ENCODE measurements around the gene BIN1.

The BIN1 gene

DNA sequence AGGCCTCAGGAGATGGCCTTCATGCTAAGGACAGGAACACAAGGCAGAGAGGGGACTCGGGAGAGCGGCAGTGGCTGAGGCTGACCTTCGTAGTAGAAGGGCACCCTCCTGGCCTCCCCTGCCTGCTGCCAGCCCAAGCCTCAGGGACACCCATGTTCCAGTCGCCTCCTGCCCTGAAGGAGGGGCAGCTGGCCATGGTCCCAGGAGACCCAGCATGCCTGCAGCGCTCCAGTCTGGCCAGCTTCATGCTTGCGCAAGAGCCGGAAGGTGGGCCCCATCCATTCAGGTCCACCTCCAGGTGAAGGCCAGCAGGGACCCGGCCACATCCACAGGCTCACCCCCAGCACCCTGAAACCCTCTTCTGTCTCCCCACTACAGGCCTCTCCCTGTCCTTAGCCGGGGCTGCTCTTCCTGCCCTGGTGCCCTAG lies 35.0 kb downstream of the BIN1 start:
- DNase-seq, result no peak

DNA sequence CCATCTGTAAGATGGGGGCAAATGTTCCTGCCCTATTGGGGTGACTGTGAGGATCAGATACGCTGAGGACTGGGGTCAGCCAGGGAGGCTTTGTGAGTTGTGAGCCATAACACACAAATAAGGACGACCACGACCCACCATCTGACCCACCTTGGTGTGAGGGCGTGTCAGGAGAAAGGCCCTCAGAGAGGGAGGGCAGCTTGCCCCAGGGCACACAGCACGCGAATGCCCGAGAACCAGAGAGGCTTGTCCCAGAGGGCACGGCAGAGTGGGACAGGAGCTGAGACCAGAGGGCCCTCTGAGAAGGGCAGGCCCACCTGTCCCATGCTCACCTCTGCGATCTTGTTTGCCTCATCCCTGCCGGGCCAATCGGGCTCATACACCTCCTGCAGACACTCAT lies 36.7 kb downstream of the BIN1 start:
- DNase-seq, result no peak

DNA sequence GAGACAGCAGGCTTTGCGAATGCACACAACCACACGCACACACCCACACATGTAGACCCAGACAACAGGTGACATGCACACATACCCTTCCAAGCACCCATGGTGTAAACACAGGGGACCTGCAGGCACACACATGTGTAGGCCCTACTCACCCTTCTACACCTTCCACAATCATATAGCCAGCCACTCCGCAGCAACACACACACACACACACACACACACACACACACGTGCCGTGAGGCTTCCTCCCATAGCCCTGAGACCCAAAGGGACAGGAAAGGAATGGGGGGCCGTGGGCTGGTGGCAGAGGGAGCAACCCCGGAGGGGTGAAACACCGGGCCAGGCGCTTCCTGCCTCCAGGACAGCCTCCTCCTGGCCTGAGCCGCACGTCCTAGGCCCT lies 37.4 kb downstream of the BIN1 start:
- no peak for DNase-seq

DNA sequence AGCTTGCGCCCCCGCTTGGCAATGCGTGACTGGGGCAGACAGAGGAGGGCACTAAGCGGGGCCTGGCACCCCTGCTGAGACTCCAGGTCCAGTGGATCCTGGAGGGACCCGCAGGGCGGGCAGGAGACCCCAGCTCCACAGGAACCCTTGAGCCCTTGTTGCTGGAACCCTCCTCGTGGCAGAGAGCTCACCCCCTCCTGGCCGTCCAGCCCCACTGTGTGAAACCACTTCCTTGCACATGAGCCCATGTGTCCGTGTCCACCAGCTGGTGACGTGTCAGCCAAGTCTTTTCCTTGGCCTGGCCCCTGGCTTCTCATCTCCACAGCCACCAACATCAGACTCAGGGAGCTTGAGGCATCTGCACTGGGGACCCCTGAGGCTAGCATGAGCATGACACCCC lies 38.0 kb downstream of the BIN1 start:
- no peak for DNase-seq

DNA sequence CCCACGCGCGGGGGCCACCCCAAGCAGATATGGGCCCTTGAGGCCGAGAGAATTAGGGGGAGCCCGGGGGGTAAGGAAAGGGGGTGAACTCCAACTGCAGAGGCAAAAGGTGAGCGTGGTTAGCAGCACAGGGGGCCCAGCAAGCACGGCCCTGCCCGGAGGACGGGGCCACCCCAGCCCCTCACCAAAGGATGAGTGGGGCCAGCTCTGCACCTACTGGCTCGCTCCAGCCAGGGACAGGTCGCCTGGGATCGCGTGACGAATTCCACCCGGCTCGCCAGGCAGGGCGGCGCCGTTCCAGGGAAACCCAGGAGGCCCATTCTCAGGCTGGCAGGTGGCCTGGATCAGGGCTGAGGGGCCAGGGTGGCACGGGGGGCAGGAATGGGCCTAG lies 38.6 kb downstream of the BIN1 start:
- DNase-seq, result no peak

DNA sequence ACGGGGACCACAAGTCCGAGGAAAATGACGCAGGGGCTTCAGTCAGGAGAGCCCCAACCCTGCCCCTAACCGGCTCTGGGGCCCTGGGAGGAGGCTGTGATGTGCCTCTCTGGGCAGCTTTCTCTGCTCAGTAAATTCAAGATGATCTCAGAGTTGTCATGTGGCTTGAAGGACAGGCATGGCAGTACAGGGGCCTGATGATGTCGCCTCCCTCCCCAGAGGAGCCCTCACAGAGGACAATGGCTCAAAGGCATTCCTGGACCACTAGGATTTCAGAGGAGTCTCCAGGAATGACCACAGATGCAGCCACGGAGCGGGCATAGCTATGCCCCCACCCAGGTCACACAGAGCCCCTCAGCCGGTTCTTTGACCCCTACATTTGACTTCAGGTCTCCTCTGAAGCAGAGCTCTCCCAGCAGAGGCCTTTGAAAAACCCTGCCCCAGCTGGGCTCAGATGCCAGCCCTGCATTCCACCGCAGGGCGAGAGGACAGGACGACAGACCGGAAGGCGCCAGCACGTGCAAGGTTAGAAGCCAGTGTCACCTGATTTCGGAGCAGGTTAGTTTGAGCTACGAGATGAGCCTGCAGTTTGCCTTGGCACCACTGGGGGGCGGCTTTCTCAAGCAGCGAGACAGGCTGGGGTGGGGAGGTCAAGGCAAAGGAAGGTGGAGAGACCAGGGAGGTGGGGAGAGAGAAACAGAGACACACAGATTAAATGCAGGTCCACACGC lies 39.2 kb downstream of the BIN1 start:
- peak; percentile 29 to 55 (median 46) for DNase-seq

DNA sequence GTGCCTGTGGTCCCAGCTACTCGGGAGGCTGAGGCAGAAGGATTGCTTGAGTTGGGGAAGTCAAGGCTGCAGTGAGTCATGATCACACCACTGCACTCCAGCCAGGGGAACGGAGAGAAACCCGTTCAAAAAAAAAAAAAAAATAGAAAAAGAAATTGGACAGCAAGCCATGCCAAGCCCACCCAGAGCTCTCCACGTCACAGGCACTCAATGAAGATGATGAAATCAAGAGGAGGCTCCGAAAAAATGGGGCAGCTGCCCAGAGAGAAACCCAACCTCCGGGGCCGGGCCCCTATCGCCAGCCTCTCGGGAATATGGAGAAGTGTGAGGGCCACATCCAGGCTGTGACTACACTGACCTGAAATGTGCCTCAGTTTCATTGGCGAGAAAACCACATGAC lies 40.0 kb downstream of the BIN1 start:
- no peak for DNase-seq

DNA sequence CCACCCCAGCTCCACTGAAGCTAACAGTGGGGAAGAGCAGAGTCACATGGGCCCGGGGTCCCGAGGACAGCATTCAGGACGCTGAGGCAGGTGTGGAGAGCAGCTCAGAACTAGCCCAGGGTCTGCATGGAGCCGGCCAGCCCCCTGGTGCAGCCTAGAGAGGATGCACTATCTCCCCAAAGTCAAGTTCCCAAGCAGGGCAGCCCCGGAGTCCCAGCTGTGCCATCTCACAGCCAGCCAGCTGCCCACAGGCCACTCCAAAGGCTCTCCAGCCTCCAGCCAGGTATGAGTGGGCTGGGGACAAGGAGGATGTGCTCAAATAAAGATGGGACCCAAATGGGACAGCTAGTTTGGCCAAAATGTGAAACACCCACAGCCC lies 41.0 kb downstream of the BIN1 start:
- no peak for DNase-seq

DNA sequence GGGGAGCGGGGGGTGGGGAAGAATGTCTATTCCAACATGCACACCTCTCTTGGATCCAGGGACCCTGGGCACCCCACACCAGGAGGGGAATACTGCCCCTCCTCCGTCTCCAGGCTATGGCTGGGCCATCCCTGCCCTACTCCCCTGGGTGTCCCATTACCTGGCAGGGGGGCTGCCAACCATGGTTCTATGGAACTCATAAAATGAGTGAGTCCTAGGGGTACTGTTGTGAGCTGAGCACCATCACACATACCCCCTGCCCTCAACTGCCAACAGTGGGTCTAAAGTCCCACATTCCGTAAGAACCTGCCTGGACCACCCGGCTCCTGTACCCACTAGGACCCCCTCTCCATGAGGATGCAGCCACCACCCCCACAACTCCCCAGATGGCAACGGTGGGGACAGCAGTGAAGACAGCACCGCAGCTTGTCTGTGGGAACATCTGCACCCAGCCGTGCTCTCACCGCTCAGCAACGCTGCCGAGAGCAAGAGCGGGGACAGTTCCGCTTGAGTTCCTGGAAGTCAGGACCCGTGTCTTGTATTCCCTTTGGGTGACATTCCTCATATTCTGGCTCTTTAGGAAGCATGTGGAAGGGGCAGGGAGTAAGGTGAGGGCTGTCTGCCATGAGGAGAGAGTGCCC lies 41.5 kb downstream of the BIN1 start:
- DNase-seq, result no peak

DNA sequence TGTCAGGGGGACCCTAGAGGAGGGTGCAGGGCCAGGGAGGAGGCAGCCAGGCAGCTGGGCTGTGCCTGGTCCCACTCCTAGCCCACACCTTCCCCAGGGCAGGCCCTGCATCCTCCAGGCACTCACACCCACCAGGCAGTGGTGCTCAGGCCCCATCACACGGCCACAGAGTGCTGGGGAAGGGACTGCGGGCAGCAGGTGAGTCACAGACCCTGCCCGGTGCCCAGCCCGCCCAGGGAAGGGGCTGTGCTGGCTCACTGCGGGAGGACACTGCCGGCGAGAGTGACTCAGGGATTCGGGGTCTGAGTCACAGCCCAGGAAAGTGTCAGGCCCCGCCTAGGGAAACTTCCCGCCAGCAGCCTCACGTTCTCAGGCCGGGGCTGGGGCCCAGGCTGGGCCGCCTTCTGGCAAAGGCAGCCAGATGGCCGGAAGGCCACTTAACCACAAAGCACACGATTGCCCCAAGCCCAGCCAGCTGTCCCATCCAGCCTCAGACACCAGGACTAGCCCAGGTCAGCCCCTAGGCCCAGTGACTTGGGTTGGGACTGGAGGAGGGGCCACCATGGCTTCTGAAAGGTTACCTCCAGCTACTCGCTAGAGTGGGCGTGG lies 42.2 kb downstream of the BIN1 start:
- DNase-seq, result peak in 3 of 4 experiments; percentile 12 to 60 (median 55)

DNA sequence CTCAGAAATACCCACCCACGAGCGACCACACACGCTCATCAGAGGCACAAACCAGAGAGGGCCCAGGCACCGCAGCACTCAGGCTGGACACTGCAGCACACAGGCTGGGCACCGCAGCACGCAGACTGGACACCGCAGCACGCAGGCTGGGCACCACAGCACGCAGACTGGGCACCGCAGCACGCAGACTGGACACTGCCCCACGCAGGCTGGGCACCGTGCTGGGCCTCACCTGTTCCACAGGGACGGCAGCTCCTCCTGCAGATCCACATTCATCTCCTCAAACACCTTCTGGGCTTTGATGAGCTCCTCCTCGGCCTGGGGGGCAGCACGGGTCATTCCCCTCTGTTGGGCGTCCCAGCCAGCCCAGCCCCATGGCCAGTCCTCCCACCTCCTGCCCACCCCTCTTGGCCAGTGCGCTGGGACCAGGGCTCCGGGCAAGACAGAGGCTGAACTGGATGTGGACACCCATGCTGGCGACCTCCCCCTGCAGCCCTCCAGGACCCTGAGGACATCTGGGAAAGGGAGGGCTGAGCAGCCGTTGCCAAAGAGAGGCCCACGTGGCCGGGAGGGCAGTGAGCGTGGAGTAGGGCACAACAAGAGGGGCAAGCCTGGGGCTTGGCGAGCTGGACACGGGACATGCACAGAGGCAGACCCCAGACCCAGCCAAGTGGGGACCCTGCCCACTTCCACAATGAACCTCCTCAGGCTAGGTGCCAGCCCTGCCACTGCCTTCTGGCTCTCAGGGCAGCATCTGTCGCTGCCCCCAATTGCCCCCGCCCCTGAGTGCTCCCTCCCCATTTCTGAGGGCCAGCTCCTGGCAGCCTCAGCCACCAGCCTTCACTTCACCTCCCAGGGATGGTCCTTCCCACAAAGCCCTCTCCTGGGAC lies 43.0 kb downstream of the BIN1 start:
- DNase-seq, result no peak

DNA sequence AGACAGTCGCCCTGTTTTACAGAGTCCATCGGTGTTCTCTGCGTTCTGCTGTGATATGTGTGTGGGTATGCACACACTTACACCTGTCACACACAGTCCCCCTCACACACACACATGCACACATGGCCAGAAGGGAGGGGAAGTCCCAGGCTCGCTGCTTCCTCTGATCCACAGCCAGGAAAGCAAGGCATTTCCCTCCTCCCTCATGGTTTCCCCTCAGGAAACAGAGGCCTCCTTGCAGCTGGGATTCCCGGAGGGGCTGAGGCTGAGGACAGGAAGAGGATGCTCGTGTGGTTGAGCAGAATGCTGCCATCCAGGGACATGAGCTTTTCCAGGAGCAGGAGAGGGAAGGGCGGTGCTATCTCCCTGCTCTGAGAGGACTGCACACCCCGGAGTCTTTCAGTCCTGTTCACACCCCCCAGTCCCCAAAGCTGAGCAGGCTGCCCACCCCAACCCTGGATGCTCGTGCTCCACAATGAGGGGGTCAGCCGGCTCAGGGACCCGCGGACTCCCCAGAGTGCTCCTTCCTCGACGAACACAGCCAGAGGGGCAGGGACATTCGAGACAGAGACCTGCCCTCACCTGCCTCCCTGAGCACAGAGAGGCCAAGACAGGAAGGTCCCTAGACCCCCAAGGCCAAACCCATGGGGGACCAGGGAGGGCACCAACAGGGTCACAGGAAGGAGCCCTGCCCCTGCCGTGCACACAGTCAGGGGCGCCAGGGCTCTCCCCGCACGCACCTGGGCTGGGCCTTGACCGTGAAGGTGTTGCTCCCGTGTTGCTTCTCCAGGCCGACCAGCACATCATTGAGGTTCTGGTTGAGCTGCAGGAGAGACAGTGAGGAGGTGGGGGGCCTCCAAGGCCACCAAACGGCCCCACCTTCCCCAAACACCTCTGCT lies 45.3 kb downstream of the BIN1 start:
- DNase-seq, result no peak

DNA sequence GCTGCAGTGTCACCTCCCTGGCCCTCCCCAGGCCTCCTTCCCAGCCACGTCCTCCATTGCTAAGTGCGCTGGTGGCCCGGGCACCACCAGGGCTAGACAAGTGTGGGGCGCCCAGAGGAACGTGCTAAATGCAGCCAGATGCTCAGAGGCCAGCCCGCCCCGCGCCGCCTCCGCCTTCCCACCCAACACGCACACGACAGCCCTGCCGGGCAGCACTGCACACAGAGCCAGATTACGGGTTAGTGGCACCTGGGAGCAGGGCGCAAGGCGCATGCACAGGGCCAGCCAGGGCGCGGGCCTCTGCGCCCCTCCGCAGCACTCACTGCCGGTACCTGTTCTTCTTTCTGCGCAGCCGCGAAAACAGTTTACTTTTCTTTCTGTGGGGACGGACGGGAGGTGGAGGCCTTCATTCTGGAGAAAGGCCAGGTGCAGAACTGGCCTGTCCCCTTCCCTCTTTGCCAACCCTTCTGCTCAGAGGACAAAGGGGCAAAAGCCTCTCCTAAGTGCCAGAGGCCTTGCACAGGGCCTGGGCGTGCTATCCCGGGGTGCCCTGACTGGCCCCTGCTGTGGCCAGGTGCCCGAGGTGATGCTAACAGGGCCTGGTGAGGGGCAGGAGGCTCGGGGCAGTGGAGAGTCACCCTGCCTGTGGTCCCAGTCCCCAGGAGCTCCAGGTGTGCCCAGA lies 46.5 kb downstream of the BIN1 start:
- no peak for DNase-seq

DNA sequence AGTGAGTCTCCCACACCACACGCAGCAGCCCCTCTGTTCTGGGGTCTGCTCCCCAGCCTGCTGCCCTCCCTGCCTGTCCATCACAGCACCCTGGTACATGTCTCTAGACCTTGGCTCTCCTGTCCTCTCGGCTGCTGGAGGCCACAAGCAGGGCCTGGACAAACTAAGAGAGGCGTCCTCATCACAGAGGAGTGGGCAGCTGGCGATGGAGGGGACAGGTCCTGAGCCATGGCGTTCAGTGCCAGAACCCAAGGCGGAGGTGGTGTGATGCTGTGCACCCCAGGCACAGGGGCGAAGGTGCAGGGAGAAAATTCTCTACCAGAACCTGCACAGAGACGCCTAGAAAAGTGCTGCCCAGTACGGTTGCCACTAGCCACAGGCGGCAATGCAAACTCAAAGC lies 47.4 kb downstream of the BIN1 start:
- DNase-seq, result no peak

DNA sequence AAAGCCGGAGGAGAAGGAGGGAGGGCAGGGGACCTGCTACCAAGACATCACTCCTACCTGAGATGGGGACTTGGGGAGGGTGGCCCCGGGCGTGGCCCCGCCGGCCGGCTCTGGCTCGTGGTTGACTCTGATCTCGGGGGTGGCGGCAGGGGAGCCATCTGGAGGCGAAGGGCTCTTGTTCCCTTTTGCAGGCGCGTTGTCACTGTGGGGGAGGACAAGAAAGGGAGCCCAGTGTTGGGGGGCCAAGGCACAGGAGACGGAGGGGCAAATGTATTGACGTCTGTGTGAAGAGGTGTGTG lies 48.1 kb downstream of the BIN1 start:
- no peak for DNase-seq

DNA sequence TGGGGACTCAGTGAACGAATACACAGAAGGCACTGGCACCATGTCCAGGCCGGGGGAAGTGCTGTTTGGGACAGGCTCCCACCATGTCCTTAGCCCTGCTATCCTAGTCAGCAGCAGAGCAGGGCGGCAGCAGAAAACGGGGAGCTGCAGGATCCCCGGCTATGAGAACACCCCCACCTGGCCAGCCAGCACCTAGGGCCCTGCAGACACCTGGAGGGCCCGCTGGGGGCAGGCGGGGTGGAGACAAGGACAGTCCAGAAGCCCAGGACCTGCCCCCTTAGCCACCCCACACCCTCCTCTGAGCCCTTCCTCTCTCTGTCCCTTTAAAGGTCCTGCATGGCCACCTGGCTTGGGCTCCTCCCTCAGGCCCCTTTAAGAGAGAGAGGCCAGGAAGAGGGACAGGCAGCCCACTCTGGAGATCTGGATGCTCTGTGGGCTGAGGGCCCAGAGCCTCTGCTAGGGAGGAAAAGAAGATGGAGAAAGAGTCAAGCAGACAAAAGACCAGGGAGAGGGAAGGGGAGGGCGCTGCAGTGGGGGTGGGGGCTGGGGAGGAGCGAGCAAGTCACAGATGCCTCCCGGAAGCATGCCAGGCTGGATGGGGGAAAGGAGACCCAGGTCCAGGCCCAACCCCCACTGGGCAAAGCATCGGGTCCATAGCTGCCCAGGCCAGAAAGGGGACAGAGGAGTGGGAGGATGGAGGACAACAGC lies 48.6 kb downstream of the BIN1 start:
- no peak for DNase-seq

DNA sequence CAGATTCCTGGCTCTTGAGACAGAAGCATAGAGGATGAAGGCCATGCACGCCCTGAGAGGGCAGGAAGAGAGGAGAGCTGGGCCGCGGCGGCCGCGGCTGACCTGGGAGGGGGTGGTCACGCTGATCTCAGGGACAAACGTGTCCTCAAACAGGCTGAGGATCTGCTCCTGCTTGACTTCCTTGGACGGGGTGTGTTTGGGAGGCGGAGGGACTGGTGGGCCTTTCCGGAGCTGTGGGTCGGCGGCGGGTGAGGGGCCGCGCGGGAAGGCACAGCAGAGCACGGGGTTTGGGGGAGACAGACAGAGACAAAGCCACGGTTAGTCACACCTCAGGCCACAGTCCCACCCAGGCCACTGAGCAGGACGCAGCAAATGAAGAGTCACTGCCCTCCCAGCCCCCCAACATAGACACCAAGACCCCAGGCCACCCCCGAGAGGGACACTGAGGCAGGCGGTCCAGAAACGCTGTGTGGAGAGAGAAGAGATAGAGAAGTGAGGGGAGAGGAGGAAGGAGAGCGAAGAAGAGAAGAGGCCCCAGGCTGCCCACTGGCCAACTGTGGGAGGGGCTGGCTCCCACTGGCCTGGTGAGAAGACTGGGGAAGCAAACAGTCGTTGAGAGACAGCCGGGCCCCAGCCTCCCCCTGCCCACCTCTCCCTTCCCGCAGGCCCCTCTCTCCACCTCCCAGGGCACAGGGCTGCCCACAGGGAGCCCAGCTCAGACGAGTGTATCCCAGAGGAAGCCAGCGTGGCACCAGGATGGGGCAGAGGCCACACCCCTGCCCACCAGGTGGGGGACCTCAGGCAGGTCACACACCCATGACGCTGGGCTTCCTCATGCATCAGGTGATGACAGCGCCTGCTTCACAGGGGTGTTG lies 49.3 kb downstream of the BIN1 start:
- no peak for DNase-seq

DNA sequence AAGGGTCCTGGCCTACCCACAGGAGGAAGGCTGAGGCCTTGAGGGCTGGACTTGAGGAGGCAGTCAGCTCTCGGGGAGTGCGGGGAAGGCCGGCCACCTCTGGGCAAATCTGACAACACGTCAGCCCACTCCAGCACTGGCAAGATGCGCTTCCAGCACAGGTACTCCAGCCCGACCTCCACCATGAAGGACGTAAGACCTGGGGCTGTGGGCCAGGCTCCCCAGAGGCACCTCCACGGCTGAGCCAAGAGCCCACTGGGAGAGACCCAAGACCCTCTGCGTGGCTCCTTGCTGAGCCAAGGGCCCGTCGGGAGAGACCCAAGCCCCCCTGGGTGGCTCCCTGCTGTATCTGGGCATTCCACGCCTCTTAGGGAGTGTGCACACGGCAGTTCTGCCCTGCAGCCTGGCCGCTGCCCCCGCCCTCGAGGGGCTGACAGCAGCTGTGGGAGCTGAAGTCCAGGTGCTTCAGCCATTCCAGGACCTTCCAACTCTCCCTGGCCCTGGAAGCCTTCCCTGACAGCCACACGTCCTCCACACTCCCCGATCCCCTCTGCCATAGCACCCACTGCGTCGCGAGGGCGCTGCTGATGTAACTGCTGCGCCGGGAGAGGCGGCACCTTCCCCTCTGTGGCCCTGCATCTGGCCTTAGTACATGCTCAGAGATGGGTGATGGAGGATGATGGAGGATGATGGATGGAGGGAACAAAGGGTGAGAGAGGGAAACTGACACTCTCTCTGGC lies 50.2 kb downstream of the BIN1 start:
- no peak for DNase-seq

DNA sequence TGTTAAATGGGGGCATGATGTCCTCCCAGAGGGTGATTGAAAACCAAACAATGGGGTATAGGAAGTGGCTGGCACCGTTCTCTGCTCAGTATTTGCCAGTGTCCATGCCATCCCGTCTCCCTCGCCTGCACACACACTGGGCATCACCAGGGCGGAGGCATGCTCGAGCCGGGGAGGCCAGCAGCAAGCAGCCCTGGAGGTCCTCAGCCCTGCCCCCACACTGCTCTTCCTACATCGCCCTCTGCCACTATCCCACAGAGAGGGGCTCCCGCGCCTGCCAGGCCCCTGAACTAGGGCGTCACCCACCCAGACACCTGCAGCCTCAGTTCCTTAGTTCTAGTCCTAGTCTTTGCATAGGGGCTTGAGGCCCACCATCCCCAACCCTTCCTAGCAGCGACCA lies 50.9 kb downstream of the BIN1 start:
- no peak for DNase-seq

DNA sequence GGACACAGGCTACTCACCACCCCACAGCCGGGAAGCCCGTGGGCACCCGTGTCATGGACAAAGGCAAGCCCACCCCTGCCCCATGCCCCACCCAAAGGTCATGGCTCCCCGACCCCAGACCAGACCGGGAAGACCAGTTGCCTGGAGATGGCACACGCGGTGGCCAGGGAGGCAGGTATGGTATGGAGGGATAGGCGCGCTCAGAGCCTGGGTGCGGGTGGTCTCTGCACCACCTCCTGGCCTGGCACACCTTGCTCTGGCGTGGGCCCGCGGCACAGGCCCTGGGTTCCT lies 51.2 kb downstream of the BIN1 start:
- no peak for DNase-seq

Data from activated CD4-positive, CD25-positive, alpha-beta regulatory T cell (primary cell).